ENCODE data around the gene ARHGEF4.

DNA sequence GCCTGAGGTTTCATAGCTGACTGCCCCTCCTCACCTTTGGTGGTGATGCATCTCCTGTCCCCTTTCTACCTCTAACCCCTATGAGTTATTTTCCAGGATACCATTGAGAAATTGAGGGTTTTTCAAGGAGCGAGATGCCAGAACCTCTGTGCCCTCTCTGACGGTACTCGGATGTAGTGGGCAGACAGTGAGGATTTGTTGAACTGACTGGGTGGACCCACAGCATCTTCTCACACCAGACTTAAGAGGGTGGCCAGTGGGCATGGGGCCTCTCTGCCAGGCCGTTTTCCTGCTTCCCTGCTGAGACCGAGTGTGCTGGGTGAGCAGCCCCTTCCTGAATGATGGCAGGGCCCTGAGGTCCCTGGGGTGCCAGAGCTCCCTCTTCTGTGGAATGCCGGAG lies 46.3 kb downstream of the ARHGEF4 start:
- no peak for TF ChIP-seq CTCF (IDR thresholded peaks at IDR 0.05)
- TF ChIP-seq POLR2A (IDR thresholded peaks at IDR 0.05): no peak
